Endodermal cell (in vitro differentiated cells): ENCODE results near the gene SMARCC1. TPM values are rescaled to one million over a fixed set of nuclear protein-coding genes. Genes with fewer than 3 reads are reported as not detected.

Experiments
- DNase-seq: peaks from one replicate; pipeline ENCODE4 v3.0.0-alpha.2; 2017
- H3K27ac ChIP-seq: 2 replicates; pipeline ENCODE4 v1.5.1; 2013; ENCODE audit warnings: mild to moderate bottlenecking, low read depth, low read length, moderate library complexity
- H3K27me3 ChIP-seq: 2 replicates; pipeline ENCODE4 v1.6.1; 2013; ENCODE audit warnings: mild to moderate bottlenecking, low read length, moderate library complexity; ENCODE audit not compliant: insufficient read depth, control insufficient read depth, poor library complexity, severe bottlenecking
- H3K36me3 ChIP-seq: 2 replicates; pipeline ENCODE4 v1.7.0; 2013; ENCODE audit warnings: mild to moderate bottlenecking, low read length, moderate library complexity; ENCODE audit not compliant: control insufficient read depth, insufficient read depth
- H3K4me1 ChIP-seq: one replicate; pipeline ENCODE4 v1.7.0; 2013; ENCODE audit warnings: low read length; ENCODE audit not compliant: control insufficient read depth, insufficient read depth
- H3K4me3 ChIP-seq: 2 replicates; pipeline ENCODE4 v1.5.1; 2013; ENCODE audit warnings: mild to moderate bottlenecking, low read length, moderate library complexity
- H3K9ac ChIP-seq: 2 replicates; pipeline ENCODE4 v1.6.1; 2013; ENCODE audit warnings: mild to moderate bottlenecking, low read length, moderate library complexity; ENCODE audit not compliant: poor library complexity, severe bottlenecking; ENCODE audit errors: extremely low read depth
- H3K9me3 ChIP-seq: 2 replicates; pipeline ENCODE4 v1.6.1; 2013; ENCODE audit warnings: mild to moderate bottlenecking, low read length, moderate library complexity; ENCODE audit not compliant: control insufficient read depth
- H3K27ac Mint-ChIP-seq: 2 replicates; pipeline ENCODE4 v1.8.0; 2020; ENCODE audit warnings: mixed read lengths
- H3K27me3 Mint-ChIP-seq: 2 replicates; pipeline ENCODE4 v1.8.0; 2021; ENCODE audit warnings: mild to moderate bottlenecking, mixed read lengths; ENCODE audit not compliant: insufficient read depth
- H3K36me3 Mint-ChIP-seq: 2 replicates; pipeline ENCODE4 v1.8.0; 2020; ENCODE audit warnings: low read depth, mixed read lengths
- H3K4me1 Mint-ChIP-seq: 2 replicates; pipeline ENCODE4 v1.8.0; 2020; ENCODE audit warnings: mixed read lengths
- H3K4me3 Mint-ChIP-seq: 2 replicates; pipeline ENCODE4 v1.8.0; 2020; ENCODE audit warnings: mild to moderate bottlenecking, moderate library complexity, mixed read lengths
- H3K9me3 Mint-ChIP-seq: 2 replicates; pipeline ENCODE4 v1.8.0; 2020; ENCODE audit warnings: mild to moderate bottlenecking, mixed read lengths
- CTCF ChIP-seq: fragments of 200-600 bp; sonication (generic); conservative IDR thresholded peaks from 2 replicates; pipeline ENCODE4 v1.5.0; 2021; ENCODE audit warnings: antibody characterized with exemption, mild to moderate bottlenecking
- WGBS, 2 experiments: methylation state at CpG; one replicate each; pipeline versions ENCODE4 v1.1.5 to v1.1.7; 2013; ENCODE audit warnings: missing lambda C conversion rate in 2 of 2, mixed read lengths in 1 of 2; ENCODE audit not compliant: insufficient coverage in 1 of 2, insufficient read length in 1 of 2; 5-methylcytosine and 5-hydroxymethylcytosine counted together
- total RNA-seq, 2 donors: library from RNA; stranded (reverse); fragmentation: NEBNext Ultra II Directional in 1 of 2; extraction: Animal tissue kit (Norgen Biotek cat#: 25700) in 1 of 2; gene quantifications; 2 replicates in 1 of 2; 3 replicates in 1 of 2; pipeline ENCODE4 v1.2.1, GENCODE V29; 2021

SMARCC1 gene
- total RNA-seq, 2 donors from 2014 or later, result 200 to 231 TPM

- peak; percentile 78 for DNase-seq
- peak overlapping the region; percentile 100 for H3K27ac ChIP-seq
- H3K27me3 ChIP-seq, result no peaks in the 10 kb centered on the region
- H3K9me3 ChIP-seq, result no peaks in the 10 kb centered on the region
- WGBS, 2 experiments, result 0% methylated on average over 11 to 54 of the region's 54 CpGs
- peak overlapping the region; percentile 98 for H3K9ac ChIP-seq
- H3K4me1 ChIP-seq, result no peaks in the 10 kb centered on the region
- Mint-ChIP-seq H3K4me3 (peak overlapping the region; percentile 90), H3K4me1 (peaks cover 9% of the 10 kb centered on the region), H3K27me3 (no peaks in the 10 kb centered on the region), H3K36me3 (peaks cover 6% of the 10 kb centered on the region), H3K9me3 (no peaks in the 10 kb centered on the region), H3K27ac (peak overlapping the region; percentile 98)
- no peak for TF ChIP-seq CTCF
- peaks cover 4% of the 10 kb centered on the region for H3K36me3 ChIP-seq
- H3K4me3 ChIP-seq, result peak overlapping the region; percentile 99
Observed at GRCh38 chr3:47780741-47781684, 680 bp downstream of the SMARCC1 start.

GRCh38 chr3:47778746-47779145 is 2.9 kb downstream of the SMARCC1 start:
- H3K36me3 ChIP-seq, result peaks cover 8% of the 10 kb centered on the region
- H3K4me3 ChIP-seq, result peak overlapping the region; percentile 99
- no peak overlapping the region for H3K9ac ChIP-seq
- no peaks in the 10 kb centered on the region for H3K9me3 ChIP-seq
- TF ChIP-seq CTCF, result no peak
- no peak overlapping the region for H3K4me3 Mint-ChIP-seq
- H3K27me3 ChIP-seq, result no peaks in the 10 kb centered on the region
- no peak for DNase-seq
- no peaks in the 10 kb centered on the region for H3K9me3 Mint-ChIP-seq
- no peak overlapping the region for H3K27ac Mint-ChIP-seq
- peaks cover 9% of the 10 kb centered on the region for H3K4me1 Mint-ChIP-seq
- peaks cover 14% of the 10 kb centered on the region for H3K36me3 Mint-ChIP-seq
- H3K27me3 Mint-ChIP-seq, result no peaks in the 10 kb centered on the region
- H3K4me1 ChIP-seq, result no peaks in the 10 kb centered on the region
- WGBS, 2 experiments, result 98 to 100% methylated on average over 1 to 3 of the region's 3 CpGs
- no peak overlapping the region for H3K27ac ChIP-seq

- 93 to 95% methylated on average over 6 to 8 of the region's 8 CpGs for WGBS, 2 experiments
- Histone ChIP-seq H3K36me3 (peaks cover 52% of the 10 kb centered on the region), H3K4me1 (no peaks in the 10 kb centered on the region), H3K27ac (no peak overlapping the region), H3K4me3 (no peak overlapping the region), H3K27me3 (no peaks in the 10 kb centered on the region), H3K9me3 (no peaks in the 10 kb centered on the region), H3K9ac (no peak overlapping the region)
- H3K9me3 Mint-ChIP-seq, result no peaks in the 10 kb centered on the region
- TF ChIP-seq CTCF, result no peak
- H3K4me3 Mint-ChIP-seq, result no peak overlapping the region
- H3K36me3 Mint-ChIP-seq, result peaks cover 42% of the 10 kb centered on the region
- no peak for DNase-seq
- H3K27ac Mint-ChIP-seq, result no peak overlapping the region
- H3K4me1 Mint-ChIP-seq, result no peaks in the 10 kb centered on the region
- no peaks in the 10 kb centered on the region for H3K27me3 Mint-ChIP-seq
Observed at GRCh38 chr3:47772788-47773187, 8.9 kb downstream of the SMARCC1 start.
